HL-60/S4 treated with retinoic acid at 250 ng/mL for 4 days and 3 days (cell line): ENCODE results near the gene PRR22.

Source experiments
- in situ Hi-C: fragments of 300-500 bp; cut with MboI; formaldehyde crosslinking; loops from 2 replicates; pipeline ENCODE4 v1.7.0; 2022; ENCODE audit warnings: low sequenced_read_pairs

Gene PRR22

GRCh38 chr19:5814123-5814851 lies 29.7 kb upstream of the PRR22 start:
- in situ Hi-C loops: no loop called here

GRCh38 chr19:5811117-5811516 lies 26.6 kb upstream of the PRR22 start:
- in situ Hi-C loops: no loop called here

- in situ Hi-C loops: loop anchor here (10.0 kb wide), 1 partner anchor 215 kb away; no protein-coding TSS in a partner anchor
Measured at GRCh38 chr19:5809469-5809868, 24.9 kb upstream of the PRR22 start.

- in situ Hi-C loops: loop anchor here (10.0 kb wide), 1 partner anchor 216 kb away; no protein-coding TSS in a partner anchor
Measured at GRCh38 chr19:5809053-5809452, 24.5 kb upstream of the PRR22 start.

GRCh38 chr19:5808120-5808816 lies 23.7 kb upstream of the PRR22 start:
- in situ Hi-C loops: loop anchor here (10.0 kb wide), 1 partner anchor 217 kb away; no protein-coding TSS in a partner anchor

GRCh38 chr19:5806905-5807304 lies 22.4 kb upstream of the PRR22 start:
- in situ Hi-C loops: loop anchor here (10.0 kb wide), 1 partner anchor 218 kb away; no protein-coding TSS in a partner anchor

- in situ Hi-C loops: loop anchor here (10.0 kb wide), 1 partner anchor 219 kb away; no protein-coding TSS in a partner anchor
Measured at GRCh38 chr19:5806133-5806489, 21.6 kb upstream of the PRR22 start.

- in situ Hi-C loops: loop anchor here (10.0 kb wide), 1 partner anchor 219 kb away; no protein-coding TSS in a partner anchor
Measured at GRCh38 chr19:5805462-5806132, 21.1 kb upstream of the PRR22 start.

GRCh38 chr19:5804516-5805461 lies 20.2 kb upstream of the PRR22 start, which contains the start of gene NRTN:
Gene NRTN, plus strand, starts transcription at chr19:5805067. Its CDS starts 19,099 bp downstream, at chr19:5824166.
- in situ Hi-C loops: loop anchor here (10.0 kb wide), 1 partner anchor 220 kb away; no protein-coding TSS in a partner anchor

- in situ Hi-C loops: loop anchor here (10.0 kb wide), 1 partner anchor 221 kb away; no protein-coding TSS in a partner anchor
Measured at GRCh38 chr19:5803752-5804515, 19.4 kb upstream of the PRR22 start.

GRCh38 chr19:5803441-5803751 lies 18.9 kb upstream of the PRR22 start:
- in situ Hi-C loops: loop anchor here (10.0 kb wide), 1 partner anchor 221 kb away; no protein-coding TSS in a partner anchor

GRCh38 chr19:5801796-5802619 lies 17.5 kb upstream of the PRR22 start:
- in situ Hi-C loops: loop anchor here (10.0 kb wide), 1 partner anchor 223 kb away; no protein-coding TSS in a partner anchor

- in situ Hi-C loops: loop anchor here (10.0 kb wide), 1 partner anchor 224 kb away; no protein-coding TSS in a partner anchor
Measured at GRCh38 chr19:5800361-5801270, 16.1 kb upstream of the PRR22 start.

- in situ Hi-C loops: loop anchor here (10.0 kb wide), 1 partner anchor 225 kb away; no protein-coding TSS in a partner anchor
Measured at GRCh38 chr19:5799247-5800241, 15.0 kb upstream of the PRR22 start.

- in situ Hi-C loops: no loop called here
Measured at GRCh38 chr19:5798244-5798643, 13.7 kb upstream of the PRR22 start.

GRCh38 chr19:5795382-5795919 lies 10.9 kb upstream of the PRR22 start:
- in situ Hi-C loops: no loop called here
